ENCODE measurements around the gene GATA2. TPM values are rescaled to one million over a fixed set of nuclear protein-coding genes. Genes with fewer than 3 reads are reported as not detected.

The GATA2 gene
- total and polyA plus RNA-seq, 2 experiments from 2014 or later: 0.52 to 0.83 TPM

GRCh38 chr3:128443771-128444170, 49.2 kb downstream of the GATA2 start (continued):
- TF ChIP-seq, protein P1, sequence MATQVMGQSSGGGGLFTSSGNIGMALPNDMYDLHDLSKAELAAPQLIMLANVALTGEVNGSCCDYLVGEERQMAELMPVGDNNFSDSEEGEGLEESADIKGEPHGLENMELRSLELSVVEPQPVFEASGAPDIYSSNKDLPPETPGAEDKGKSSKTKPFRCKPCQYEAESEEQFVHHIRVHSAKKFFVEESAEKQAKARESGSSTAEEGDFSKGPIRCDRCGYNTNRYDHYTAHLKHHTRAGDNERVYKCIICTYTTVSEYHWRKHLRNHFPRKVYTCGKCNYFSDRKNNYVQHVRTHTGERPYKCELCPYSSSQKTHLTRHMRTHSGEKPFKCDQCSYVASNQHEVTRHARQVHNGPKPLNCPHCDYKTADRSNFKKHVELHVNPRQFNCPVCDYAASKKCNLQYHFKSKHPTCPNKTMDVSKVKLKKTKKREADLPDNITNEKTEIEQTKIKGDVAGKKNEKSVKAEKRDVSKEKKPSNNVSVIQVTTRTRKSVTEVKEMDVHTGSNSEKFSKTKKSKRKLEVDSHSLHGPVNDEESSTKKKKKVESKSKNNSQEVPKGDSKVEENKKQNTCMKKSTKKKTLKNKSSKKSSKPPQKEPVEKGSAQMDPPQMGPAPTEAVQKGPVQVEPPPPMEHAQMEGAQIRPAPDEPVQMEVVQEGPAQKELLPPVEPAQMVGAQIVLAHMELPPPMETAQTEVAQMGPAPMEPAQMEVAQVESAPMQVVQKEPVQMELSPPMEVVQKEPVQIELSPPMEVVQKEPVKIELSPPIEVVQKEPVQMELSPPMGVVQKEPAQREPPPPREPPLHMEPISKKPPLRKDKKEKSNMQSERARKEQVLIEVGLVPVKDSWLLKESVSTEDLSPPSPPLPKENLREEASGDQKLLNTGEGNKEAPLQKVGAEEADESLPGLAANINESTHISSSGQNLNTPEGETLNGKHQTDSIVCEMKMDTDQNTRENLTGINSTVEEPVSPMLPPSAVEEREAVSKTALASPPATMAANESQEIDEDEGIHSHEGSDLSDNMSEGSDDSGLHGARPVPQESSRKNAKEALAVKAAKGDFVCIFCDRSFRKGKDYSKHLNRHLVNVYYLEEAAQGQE (IDR thresholded peaks at IDR 0.05; ENCODE audit: unreplicated experiment): no peak
- no peak for TF ChIP-seq JUNB (IDR thresholded peaks at IDR 0.05; ENCODE audit: unreplicated experiment)

GRCh38 chr3:128442949-128443348, 50.1 kb downstream of the GATA2 start:
- ATAC-seq (no peak), DNase-seq (ENCODE audit: low spot score) (no peak)
- Histone ChIP-seq H3K27me3 (ENCODE audit: insufficient read depth) (no peaks in the 10 kb centered on the region), H3K79me2 (replicated peaks; ENCODE audit: insufficient read depth) (no peaks in the 10 kb centered on the region), H3K9me2 (ENCODE audit: insufficient read depth) (0 out of 2 replicates have a peak, but pooled peaks cover 5% of the 10 kb centered on the region), H3K4me3 (no peak overlapping the region), H3K4me2 (no peak overlapping the region), H4K20me1 (replicated peaks; ENCODE audit: insufficient read depth) (no peaks in the 10 kb centered on the region), H3K36me3 (ENCODE audit: insufficient read depth) (no peaks in the 10 kb centered on the region), H3F3A (replicated peaks; ENCODE audit: low read depth) (no peaks in the 10 kb centered on the region), H3K4me1 (ENCODE audit: insufficient read depth) (no peaks in the 10 kb centered on the region), H2AFZ (no peak overlapping the region), H3K27ac (ENCODE audit: low read depth) (no peak overlapping the region)
- Mint-ChIP-seq H3K36me3 (ENCODE audit: low read depth) (no peaks in the 10 kb centered on the region), H3K4me3 (no peak overlapping the region), H3K4me1 (peaks cover 7% of the 10 kb centered on the region), H3K27ac (no peak overlapping the region), H3K27me3 (ENCODE audit: insufficient read depth, low read depth, poor library complexity) (peaks cover 22% of the 10 kb centered on the region), H3K9me3 (peaks cover 4% of the 10 kb centered on the region)
- TF ChIP-seq CREB1 (CRISPR knock-in tag; IDR thresholded peaks at IDR 0.05; ENCODE audit: low read depth): no peak
- TF ChIP-seq, protein P1 (IDR thresholded peaks at IDR 0.05; ENCODE audit: unreplicated experiment): no peak
- TF ChIP-seq POLR2AphosphoS5 (IDR thresholded peaks at IDR 0.05; ENCODE audit: low read depth): no peak
- TF ChIP-seq, protein P2, sequence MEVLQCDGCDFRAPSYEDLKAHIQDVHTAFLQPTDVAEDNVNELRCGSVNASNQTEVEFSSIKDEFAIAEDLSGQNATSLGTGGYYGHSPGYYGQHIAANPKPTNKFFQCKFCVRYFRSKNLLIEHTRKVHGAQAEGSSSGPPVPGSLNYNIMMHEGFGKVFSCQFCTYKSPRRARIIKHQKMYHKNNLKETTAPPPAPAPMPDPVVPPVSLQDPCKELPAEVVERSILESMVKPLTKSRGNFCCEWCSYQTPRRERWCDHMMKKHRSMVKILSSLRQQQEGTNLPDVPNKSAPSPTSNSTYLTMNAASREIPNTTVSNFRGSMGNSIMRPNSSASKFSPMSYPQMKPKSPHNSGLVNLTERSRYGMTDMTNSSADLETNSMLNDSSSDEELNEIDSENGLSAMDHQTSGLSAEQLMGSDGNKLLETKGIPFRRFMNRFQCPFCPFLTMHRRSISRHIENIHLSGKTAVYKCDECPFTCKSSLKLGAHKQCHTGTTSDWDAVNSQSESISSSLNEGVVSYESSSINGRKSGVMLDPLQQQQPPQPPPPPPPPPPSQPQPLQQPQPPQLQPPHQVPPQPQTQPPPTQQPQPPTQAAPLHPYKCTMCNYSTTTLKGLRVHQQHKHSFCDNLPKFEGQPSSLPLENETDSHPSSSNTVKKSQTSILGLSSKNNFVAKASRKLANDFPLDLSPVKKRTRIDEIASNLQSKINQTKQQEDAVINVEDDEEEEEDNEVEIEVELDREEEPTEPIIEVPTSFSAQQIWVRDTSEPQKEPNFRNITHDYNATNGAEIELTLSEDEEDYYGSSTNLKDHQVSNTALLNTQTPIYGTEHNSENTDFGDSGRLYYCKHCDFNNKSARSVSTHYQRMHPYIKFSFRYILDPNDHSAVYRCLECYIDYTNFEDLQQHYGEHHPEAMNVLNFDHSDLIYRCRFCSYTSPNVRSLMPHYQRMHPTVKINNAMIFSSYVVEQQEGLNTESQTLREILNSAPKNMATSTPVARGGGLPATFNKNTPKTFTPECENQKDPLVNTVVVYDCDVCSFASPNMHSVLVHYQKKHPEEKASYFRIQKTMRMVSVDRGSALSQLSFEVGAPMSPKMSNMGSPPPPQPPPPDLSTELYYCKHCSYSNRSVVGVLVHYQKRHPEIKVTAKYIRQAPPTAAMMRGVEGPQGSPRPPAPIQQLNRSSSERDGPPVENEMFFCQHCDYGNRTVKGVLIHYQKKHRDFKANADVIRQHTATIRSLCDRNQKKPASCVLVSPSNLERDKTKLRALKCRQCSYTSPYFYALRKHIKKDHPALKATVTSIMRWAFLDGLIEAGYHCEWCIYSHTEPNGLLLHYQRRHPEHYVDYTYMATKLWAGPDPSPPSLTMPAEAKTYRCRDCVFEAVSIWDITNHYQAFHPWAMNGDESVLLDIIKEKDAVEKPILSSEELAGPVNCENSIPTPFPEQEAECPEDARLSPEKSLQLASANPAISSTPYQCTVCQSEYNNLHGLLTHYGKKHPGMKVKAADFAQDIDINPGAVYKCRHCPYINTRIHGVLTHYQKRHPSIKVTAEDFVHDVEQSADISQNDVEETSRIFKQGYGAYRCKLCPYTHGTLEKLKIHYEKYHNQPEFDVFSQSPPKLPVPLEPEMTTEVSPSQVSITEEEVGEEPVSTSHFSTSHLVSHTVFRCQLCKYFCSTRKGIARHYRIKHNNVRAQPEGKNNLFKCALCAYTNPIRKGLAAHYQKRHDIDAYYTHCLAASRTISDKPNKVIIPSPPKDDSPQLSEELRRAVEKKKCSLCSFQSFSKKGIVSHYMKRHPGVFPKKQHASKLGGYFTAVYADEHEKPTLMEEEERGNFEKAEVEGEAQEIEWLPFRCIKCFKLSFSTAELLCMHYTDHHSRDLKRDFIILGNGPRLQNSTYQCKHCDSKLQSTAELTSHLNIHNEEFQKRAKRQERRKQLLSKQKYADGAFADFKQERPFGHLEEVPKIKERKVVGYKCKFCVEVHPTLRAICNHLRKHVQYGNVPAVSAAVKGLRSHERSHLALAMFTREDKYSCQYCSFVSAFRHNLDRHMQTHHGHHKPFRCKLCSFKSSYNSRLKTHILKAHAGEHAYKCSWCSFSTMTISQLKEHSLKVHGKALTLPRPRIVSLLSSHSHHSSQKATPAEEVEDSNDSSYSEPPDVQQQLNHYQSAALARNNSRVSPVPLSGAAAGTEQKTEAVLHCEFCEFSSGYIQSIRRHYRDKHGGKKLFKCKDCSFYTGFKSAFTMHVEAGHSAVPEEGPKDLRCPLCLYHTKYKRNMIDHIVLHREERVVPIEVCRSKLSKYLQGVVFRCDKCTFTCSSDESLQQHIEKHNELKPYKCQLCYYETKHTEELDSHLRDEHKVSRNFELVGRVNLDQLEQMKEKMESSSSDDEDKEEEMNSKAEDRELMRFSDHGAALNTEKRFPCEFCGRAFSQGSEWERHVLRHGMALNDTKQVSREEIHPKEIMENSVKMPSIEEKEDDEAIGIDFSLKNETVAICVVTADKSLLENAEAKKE (CRISPR knock-in tag; IDR thresholded peaks at IDR 0.05): no peak
- no peak for TF ChIP-seq NANOG (IDR thresholded peaks at IDR 0.05; ENCODE audit: borderline replicate concordance)
- TF ChIP-seq, protein P3, sequence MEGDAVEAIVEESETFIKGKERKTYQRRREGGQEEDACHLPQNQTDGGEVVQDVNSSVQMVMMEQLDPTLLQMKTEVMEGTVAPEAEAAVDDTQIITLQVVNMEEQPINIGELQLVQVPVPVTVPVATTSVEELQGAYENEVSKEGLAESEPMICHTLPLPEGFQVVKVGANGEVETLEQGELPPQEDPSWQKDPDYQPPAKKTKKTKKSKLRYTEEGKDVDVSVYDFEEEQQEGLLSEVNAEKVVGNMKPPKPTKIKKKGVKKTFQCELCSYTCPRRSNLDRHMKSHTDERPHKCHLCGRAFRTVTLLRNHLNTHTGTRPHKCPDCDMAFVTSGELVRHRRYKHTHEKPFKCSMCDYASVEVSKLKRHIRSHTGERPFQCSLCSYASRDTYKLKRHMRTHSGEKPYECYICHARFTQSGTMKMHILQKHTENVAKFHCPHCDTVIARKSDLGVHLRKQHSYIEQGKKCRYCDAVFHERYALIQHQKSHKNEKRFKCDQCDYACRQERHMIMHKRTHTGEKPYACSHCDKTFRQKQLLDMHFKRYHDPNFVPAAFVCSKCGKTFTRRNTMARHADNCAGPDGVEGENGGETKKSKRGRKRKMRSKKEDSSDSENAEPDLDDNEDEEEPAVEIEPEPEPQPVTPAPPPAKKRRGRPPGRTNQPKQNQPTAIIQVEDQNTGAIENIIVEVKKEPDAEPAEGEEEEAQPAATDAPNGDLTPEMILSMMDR (conservative IDR thresholded peaks at IDR 0.05; ENCODE audit: low read depth in 2 of 2): no peak
- no peak for TF ChIP-seq STAT1 (IDR thresholded peaks at IDR 0.05; ENCODE audit: unreplicated experiment)
- no peak for TF ChIP-seq EZH2phosphoT487 (IDR thresholded peaks at IDR 0.05; ENCODE audit: unreplicated experiment)
- TF ChIP-seq EZH2 (IDR thresholded peaks at IDR 0.05; ENCODE audit: low read depth, unreplicated experiment): no peak

All from GM23338 (cell line).